HG02571 (cell line): ENCODE results near the gene PAQR5.
A peak's percentile ranks its signal among the peaks of the same experiment; 100 is the strongest.
"Not testable (repeated sequence)": the region's sequence is repeated elsewhere in the genome, so short reads cannot be mapped to it uniquely, and the experiment has no call there.

Experiments used
- ATAC-seq: cut with Tn5 transposase; IDR thresholded peaks from one replicate; pipeline ENCODE4 v1.9.1; 2021; ENCODE audit warnings: mild to moderate bottlenecking, moderate library complexity; ENCODE audit not compliant: unreplicated experiment

PAQR5 gene

DNA sequence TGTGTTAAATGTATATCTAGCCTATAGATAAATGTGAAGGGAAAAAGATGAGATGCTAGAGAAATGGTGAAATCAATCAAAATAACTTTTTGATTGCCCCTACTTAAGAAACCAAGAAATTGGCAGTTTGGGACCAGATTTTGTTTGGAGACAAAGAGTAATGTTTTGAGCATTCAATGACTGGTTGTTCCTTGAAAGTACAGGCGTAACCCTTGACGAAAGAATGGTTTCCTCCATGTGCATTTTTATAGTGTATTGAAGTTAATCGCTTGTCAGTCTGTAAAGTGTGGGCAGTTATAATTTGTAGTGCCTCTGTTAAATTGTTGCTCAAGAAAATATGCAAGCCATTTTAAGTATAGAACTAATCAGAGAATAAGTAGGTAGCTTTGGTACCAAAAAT is 116.7 kb downstream of the PAQR5 start:
- ATAC-seq, result no peak

DNA sequence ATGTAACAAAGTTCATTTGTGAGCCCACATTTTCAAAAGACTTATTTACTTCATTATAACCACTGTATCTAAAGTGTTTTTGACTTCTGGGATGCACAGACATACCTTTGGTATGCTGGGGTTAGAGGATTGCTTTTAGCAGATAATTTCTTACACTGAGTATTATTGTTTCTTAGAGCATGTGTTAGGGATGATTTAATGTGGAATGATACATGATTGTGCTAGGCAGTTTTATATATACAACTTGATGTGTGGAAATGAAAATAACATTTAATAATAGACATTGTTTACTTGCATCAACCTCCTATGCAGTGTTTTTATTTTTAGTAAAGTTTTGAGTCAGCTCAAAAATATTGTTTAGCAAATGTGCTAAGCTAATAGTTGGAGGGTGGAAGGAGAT is 118.9 kb downstream of the PAQR5 start:
- no peak for ATAC-seq

DNA sequence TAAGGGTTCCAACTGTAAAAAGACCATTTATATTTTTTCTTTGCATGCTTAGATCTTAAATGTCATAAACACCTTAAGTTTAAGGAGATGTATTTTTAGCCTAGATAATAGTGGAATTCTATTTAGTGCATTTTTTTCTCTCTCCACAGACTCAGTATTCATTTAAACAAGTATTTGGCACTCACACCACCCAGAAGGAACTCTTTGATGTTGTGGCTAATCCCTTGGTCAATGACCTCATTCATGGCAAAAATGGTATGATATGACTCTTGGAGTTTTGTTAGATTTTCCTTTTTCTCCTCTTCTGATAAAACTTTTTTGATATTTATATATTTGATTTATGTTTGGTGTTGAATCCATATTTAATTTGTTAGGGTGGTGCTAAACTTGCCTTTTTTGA is 122.8 kb downstream of the PAQR5 start:
- ATAC-seq, result no peak

DNA sequence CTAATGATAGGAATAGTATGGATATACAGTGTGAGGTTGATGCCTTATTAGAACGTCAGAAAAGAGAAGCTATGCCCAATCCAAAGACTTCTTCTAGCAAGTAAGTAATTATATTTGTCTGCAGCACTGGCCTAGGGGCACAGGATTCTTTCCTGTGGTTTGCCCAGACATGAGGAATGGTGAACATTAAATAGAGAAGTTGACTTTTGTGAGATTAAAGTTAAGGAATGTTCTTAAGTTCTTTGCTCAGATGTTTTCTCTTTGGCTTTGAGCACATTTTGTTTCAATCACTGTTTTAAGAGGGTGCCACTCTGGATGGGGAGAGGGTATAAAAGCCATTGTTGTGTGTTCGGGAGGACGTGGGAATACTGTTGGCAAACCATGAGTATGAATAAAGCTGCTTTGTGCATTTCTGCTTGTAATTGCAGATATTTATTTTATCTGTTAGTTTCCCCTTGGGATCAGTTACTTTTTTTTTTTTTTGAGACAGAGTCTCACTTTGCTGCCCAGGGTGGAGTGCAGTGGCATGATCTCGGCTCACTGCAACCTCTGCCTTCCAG is 123.7 kb downstream of the PAQR5 start:
- ATAC-seq, result no peak

DNA sequence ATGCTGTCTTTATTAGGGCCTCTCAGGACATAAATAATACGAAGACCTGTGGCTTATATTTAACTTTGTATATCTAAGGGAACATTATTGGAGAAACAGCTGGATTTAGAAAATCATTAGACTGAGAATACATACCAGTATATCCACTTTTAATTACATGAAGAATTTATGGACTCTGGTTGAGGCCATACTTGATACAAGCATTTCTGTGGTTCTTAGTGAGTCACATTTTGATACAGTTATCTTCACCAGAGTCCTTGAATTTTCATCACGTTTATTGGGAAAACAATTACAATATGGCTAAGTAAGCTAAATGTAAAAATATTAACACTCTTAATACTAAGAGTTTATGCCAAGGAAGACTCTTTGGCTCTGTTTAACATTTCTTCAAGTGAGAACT is 125.3 kb downstream of the PAQR5 start:
- no peak for ATAC-seq

DNA sequence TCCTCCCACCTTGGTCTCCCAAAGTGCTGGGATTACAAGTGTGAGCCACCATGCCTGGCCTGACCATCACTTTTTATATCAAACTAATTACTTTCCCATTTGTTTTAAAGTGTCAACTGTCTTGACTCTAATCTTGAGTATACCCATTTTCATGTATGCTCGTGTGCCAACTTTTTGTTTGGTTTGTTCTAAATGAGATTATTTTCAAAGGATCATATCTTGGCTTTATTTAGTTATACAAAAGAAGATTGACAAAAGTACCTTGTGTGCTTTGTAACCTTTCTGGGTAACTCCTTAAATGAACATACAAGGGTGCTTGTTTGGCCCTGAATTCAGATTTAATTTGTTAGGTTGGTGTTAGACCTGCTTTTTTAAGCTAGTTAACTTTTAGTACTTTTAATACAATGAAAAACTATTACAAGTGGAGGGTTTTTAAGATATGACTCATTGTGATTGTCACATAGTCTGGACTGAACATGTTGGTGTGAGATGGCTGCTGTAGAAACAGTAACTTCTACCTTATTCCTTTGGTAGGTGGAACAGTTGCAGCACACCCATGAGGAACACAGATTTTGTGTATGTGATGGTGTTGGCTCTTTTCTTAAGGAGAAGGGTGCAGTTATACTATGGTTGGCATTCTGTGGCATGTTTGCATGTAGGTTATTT is 126.2 kb downstream of the PAQR5 start:
- no peak for ATAC-seq

DNA sequence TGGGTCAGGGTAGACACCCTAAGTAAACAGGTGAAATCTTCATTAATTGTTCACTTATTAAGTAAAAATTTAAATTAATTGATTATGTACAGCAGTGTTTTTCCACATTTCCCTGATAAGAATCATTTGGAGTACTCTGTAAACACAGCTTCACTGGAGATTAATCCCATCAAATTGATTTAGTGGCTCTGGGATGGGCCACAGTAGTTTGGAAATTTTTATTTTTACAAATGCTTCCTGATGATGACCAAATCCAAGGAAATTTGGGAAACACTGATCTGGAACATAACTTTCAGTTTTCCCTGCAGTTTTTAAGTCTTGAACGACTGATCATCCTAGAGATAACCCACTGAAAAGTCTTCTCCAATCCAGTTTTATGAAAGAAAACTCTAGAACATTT is 135.1 kb downstream of the PAQR5 start:
- ATAC-seq, result no peak

DNA sequence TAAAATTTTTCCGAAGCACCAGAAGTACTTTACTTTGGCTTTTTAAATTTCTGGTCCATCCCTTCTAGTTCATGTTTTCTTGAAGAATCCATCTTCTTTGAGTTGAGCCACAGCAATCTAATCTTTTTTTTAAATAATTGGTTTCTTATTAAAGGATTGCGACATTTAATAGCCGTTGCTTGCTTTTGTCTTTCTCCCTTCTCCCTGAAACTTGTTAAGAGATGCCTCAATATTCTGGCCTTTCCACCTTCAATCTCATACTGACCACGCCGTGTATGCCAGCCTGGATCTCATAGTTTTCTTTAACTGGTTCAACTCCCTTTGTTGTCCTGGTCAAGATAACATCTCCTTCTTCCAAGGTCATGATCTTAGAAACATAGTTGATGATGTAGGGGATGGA is 135.5 kb downstream of the PAQR5 start:
- ATAC-seq, result no peak

DNA sequence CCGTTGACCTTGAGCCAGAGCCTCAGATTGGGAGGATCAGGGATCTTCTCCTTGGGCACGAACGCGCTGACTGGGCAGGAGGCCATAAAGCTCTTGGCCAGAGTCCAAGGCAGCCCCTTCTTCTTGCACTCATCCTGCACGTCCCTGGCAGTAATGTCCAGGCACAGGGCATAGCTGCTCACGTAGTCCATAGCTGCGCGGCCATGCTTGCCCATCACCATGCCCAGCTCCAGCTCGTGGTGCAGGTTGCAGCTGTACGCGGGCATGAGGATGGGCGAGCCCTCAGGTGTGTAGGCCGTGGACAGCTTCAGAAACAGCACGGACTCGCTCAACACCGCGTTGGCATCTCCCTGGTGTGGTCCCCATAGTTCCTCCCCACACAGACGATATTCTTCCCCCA is 136.0 kb downstream of the PAQR5 start:
- ATAC-seq, result no peak

DNA sequence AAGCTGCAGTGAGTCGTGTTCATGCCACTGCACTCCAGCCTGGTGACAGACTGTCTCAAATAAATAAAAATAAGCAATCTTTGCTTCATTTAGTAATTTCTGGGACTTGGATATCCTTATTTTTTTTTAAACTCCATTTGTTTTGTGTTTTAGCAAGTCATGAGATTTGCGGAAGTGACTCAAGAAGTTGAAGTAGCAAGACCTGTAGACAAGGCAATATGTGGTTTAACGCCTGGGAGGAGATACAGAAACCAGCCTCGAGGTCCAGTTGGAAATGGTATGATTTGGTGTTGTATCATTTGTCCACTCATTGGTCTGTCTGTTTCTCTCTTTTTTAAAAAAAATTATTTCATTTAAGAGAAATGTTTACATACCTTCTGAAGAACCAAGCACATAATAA is 137.3 kb downstream of the PAQR5 start:
- ATAC-seq, result no peak

DNA sequence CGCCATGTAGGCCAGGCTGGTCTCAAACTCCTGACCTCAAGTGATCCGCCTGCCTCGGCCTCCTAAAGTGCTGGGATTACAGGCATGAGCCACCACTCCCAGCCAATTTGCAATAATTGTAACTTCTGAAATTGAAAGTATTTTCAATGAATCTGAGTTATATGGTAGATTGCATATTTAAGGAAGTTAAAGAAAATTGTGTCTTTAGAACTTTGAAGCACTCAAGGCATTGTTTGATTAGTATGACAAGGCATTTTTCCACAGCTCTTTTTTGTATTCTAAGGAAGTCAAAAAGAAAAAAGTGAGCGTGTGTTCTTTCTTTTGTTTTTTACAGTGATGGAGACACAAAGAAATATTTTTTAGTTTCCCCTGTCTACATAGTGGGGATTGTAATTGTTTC is 138.2 kb downstream of the PAQR5 start:
- no peak for ATAC-seq

DNA sequence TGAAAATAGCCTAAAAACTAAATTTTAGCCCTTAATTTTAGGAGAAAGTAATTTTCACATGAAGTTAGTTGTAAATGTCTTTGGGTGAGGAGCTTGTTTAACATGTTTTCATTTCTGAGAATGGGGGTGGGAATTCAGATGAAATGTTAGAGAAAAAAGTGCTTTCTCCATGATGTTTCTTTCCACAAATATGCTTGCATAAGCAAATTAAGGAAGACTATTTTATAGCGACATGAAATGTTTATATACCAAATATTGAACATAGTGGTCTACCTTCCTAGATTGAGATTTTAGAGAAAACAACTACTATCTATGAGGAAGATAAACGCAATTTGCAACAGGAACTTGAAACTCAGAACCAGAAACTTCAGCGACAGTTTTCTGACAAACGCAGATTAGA is 140.9 kb downstream of the PAQR5 start:
- ATAC-seq, result no peak

DNA sequence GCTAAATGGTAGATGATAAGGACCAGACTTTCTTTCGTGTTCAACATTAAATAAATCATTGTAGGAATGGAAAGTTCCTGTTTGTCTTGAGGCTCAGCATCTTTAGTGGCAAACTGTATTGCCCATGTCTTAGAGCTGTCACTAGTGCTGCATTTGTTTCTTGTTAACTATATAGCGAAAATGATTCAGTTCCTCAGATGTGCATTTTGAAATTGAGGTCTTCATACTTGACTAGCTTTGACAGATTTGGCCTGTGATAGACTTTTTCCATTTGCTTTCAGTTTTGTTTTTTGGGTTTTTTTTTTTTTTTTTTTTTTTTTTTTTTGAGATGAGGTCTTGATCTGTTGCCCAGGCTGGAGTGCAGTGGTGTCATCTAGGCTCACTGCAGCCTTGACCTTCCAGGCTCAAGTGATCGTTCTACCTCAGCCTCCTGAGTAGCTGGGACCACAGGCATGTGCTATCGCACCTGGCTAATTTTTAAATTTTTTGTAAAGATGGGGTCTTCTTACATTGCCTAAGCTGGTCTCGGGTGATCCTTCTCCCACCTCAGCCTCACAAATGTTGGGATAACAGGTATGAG is 144.4 kb downstream of the PAQR5 start:
- no peak for ATAC-seq

DNA sequence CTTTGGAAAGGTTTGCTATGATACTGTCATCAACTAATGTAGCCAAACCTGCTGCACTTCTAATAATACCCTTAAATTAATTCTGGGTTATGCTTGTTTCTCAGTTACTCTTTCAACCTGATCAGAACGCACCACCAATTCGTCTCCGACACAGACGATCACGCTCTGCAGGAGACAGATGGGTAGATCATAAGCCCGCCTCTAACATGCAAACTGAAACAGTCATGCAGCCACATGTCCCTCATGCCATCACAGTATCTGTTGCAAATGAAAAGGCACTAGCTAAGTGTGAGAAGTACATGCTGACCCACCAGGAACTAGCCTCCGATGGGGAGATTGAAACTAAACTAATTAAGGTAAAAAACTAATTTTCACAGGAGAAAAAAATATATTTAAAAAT is 146.0 kb downstream of the PAQR5 start:
- ATAC-seq, result no peak

DNA sequence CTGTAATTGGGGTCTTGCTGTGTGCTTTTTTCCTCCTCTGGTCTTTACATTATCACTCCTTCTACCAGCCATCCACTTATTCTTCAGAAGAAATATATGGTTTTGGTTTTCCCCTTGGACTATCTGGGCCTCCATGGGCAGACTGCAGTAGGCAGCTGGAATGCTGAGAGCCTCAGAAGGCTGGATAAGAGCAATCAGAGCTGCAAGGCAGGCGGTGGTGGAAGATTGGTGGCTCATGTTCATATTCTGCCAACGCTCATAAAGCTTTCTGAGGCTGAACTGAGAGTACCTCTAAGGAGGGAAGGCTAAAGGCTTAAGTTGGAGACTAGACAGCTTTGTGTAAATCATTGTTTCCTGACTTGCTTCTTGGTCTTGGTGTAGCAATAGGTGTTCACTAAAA is 148.2 kb downstream of the PAQR5 start:
- ATAC-seq, result no peak

DNA sequence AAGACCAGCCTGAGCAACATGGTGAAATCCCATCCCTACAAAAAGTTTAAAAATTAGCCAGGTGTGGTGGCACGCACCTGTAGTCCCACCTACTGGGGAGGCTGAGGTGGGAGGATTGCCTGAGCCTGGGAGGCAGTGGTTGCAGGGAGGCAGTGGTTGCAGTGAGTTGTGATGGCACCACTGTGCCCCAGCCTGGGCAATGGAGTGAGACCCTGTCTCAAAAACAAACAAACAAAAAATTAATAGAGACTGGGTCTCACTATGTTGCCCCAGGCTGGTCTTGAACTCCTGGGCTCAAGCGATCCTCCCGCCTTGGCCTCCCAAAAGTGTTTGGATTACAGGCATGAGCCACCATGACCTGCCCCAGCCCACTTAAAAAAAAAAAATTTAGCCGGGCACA is 151.5 kb downstream of the PAQR5 start:
- ATAC-seq, result not testable (repeated sequence)

DNA sequence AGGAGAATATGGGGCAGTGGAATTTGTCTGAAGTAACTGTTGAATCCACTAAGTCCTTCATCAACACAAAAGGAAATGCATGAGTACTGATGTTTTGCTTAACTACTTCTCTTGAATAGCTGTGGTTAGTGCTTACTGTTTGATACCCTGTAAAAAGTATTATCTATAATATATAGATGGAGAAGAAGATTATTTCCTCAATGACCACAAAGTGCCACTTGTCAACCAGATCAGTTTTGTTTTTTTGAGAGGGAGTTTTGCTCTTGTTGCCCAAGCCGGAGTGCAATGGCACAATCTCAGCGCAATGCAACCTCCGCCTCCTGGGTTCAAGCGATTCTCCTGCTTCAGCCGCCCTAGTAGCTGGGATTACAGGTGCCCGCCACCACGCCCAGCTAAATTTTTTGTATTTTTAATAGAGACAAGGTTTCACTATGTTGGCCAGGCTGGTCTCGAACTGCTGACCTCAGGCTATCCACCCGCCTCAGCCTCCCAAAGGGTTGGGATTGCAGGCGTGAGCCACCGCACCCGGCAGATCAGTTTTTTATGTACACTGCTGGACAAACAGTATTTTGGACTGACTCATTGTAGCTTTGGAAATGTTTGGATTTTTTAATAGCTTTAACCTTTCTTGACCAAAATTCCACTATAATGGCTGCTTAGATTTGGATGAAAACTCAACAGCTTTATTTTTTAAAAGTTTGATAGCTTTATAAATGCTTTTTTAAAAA is 152.4 kb downstream of the PAQR5 start:
- no peak for ATAC-seq

DNA sequence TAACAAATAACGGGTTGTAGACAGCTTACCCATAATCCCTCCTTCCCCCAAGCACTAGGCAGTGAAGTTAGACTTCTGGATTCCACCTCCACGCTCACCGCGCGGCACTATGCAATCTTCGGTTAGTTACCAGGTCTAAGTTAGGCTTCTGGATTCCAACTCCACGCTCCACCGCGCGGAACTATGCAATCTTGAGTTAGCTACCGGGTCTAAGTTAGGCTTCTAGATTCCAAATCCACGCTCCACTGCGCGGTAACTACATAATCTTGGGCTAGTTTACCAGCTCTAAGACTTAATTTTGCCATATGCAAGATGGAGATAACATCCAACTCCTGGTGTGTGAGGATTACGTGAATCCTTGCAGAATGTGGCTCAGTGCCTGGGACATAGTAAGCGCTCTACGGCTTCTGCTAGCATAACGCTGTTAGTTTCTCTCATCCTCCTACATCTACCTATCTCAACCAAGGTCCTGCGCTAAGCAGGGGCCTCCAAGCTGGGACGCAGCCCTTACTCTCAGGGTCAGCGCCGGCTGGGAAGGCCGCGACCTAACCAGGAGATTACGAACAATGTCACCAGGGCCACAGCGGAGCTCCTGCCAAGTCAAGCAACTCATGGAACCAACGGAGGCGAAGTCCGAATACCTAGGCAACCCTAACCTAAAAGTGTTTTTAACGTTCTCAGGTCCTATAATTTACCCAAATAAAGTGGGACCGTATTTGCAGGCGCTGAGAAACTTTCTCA is 153.4 kb downstream of the PAQR5 start:
- ATAC-seq, result peak; percentile 9

DNA sequence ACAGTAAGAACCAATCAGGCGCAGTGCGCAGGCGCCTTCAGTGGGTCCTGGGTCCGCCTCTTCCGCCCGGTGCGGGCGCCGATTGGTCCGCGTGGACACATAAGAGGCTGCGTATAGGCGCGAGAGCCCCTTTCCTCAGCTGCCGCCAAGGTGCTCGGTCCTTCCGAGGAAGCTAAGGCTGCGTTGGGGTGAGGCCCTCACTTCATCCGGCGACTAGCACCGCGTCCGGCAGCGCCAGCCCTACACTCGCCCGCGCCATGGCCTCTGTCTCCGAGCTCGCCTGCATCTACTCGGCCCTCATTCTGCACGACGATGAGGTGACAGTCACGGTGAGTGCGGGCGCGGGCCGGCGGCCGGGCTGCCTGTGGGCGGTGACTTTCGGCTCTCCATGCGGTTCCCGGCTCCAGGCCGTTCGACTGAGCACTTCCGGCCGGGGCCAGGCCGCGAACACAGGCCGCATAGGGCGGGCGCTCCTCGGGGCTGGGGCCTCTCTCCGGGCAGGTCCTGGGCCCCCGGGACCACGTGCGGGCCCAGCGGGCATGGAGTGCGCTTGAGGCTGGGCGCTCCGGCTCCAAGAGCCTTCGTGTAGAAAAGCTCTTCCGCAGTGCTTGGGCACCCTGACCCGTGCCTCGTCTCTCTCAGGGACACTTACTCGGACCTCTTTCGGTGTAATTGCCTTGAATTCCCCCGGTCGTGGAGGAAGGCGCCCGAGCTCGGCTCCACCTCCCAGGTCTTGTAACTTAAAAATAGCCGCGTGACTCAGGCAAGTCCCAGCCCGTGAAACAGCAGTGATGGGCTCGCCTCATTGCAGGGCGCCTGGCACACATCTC is 154.2 kb downstream of the PAQR5 start, which contains the start of gene RPLP1:
Gene RPLP1 (plus strand): TSS at position 127 of the 830 bp plus-strand sequence. CDS start 131 bp downstream, at position 258.
- ATAC-seq, result peak; percentile 77

DNA sequence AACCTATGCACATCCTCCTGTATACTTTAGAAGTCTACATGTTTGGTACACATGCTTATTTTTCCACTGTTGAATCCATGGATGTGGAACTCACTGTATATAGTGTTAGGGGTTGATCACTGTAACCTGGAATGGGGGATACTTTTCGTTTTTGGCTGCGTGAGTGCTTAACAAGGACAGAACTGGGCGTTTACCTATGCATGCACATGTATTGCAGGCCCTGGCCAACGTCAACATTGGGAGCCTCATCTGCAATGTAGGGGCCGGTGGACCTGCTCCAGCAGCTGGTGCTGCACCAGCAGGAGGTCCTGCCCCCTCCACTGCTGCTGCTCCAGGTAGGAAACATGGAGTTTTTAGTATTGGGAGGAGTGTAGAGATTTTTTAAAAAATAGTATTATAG is 156.2 kb downstream of the PAQR5 start:
- ATAC-seq, result no peak
